ENCODE data around the gene TLK1. TPM values are rescaled to one million over a fixed set of nuclear protein-coding genes. Genes with fewer than 3 reads are reported as not detected.

The TLK1 gene
- total and polyA plus RNA-seq, 2 donors (not counting 3 experiments of a cell fraction or from before 2014, with no cell fraction given) = 5.8 to 62.7 TPM

DNA sequence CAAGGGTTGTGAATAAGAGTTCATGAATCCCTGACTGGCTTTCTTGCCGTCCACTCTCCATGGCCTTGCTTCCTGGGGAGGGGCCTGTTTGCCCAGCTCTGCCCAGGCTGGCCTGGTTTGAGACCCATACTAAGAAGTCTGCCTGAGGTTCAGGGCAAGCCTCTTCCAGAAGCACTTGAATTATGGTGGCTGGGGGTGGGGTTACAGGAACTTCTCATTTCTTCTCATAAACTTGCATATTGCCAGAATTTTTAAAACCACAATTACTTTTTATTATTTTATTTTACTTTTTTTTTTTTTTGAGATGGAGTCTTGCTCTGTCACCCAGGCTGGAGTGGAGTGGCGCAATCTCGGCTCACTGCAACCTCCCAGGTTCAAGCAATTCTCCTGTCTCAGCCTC lies 189.6 kb downstream of the TLK1 start:
- no peak for DNase-seq (ENCODE audit: low read depth, low spot score)
- ChIA-PET CTCF (interaction anchor here (1.1 to 1.4 kb wide), 2 partner anchors 10 to 445 kb away, joined by 3 to 4 read pairs; no protein-coding TSS in a partner anchor), POLR2A (no interaction called here)
- Histone ChIP-seq H3K4me2 (ENCODE audit: insufficient read depth, low read length) (no peak overlapping the region), H3K79me2 (ENCODE audit: control insufficient read depth, insufficient read depth, low read length) (no peaks in the 10 kb centered on the region), H3K4me3 (replicated peaks in 1 of 3; ENCODE audit: insufficient read depth in 1 of 3, low read depth in 1 of 3, low read length in 3 of 3) (no peak overlapping the region), H2AFZ (ENCODE audit: low read depth, low read length) (no peak overlapping the region), H3K9me1 (replicated peaks; ENCODE audit: control insufficient read depth, extremely low read depth, insufficient read depth, low read length) (no peaks in the 10 kb centered on the region), H3K9ac (replicated peaks; ENCODE audit: extremely low read depth, insufficient read depth, low read length) (no peak overlapping the region), H4K20me1 (replicated peaks; ENCODE audit: control insufficient read depth, extremely low read depth, insufficient read depth, low read length) (no peaks in the 10 kb centered on the region), H3K9me3 (replicated peaks; ENCODE audit: control insufficient read depth, insufficient read depth, low read length) (no peaks in the 10 kb centered on the region), H3K36me3 (ENCODE audit: control insufficient read depth in 2 of 2, extremely low read depth in 1 of 2, insufficient read depth in 2 of 2, low read length in 2 of 2) (peaks cover 5 to 6% of the 10 kb centered on the region in 2 experiments), H3K27me3 (ENCODE audit: control insufficient read depth in 2 of 2, insufficient read depth in 2 of 2, low read length in 2 of 2) (no peaks in the 10 kb centered on the region), H3K27ac (ENCODE audit: insufficient read depth, low read depth, low read length) (no peak overlapping the region), H3K4me1 (ENCODE audit: control insufficient read depth, extremely low read depth, insufficient read depth, low read length) (peaks cover 8% of the 10 kb centered on the region)
- dilution Hi-C loops (cut with MboI; ENCODE audit: extremely low pct_ligation_motif_present, low sequenced_read_pairs) (no loop called here), intact Hi-C loops (cut with micrococcal nuclease) (loop anchor here (5.0 to 10.0 kb wide), 3 partner anchors 274 to 1134 kb away; partner anchors contain the start of genes DCAF17, DLX2 and METTL8)
- TF ChIP-seq POLR2A (IDR thresholded peaks at IDR 0.05; ENCODE audit: low read depth, low read length) (no peak), FOS (IDR thresholded peaks at IDR 0.05; ENCODE audit: borderline replicate concordance, insufficient read depth, low read length) (no peak), CTCF (IDR thresholded peaks at IDR 0.05; ENCODE audit: extremely low read depth in 1 of 2, insufficient read depth in 1 of 2, low read depth in 1 of 2, low read length in 2 of 2) (no peak), JUN (IDR thresholded peaks at IDR 0.05; ENCODE audit: borderline replicate concordance, insufficient read depth, insufficient read length, low read depth) (no peak), EZH2 (IDR thresholded peaks at IDR 0.05; ENCODE audit: borderline replicate concordance, low read depth, low read length, severe bottlenecking) (no peak), MYC (IDR thresholded peaks at IDR 0.05; ENCODE audit: low read depth, low read length) (no peak)
- TF ChIP-seq, protein P1, sequence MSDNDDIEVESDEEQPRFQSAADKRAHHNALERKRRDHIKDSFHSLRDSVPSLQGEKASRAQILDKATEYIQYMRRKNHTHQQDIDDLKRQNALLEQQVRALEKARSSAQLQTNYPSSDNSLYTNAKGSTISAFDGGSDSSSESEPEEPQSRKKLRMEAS (IDR thresholded peaks at IDR 0.05; ENCODE audit: insufficient read depth, insufficient read length) = no peak
- BruUV-seq (replicated peaks) = no TSS peak
- FAIRE-seq = no peak

Measured in endothelial cell of umbilical vein (primary cell).